GM04503 (cell line): ENCODE results near the gene MMEL1.
"Not testable (repeated sequence)": the region's sequence is repeated elsewhere in the genome, so short reads cannot be mapped to it uniquely, and the experiment has no call there.

Source experiments
- DNase-seq: peaks from one replicate; pipeline ENCODE4 v3.0.0-alpha.2; 2012; ENCODE audit warnings: low read depth

MMEL1 gene

GRCh38 chr1:2573250-2573920 lies 59.4 kb downstream of the MMEL1 start:
- DNase-seq, result no peak

DNA sequence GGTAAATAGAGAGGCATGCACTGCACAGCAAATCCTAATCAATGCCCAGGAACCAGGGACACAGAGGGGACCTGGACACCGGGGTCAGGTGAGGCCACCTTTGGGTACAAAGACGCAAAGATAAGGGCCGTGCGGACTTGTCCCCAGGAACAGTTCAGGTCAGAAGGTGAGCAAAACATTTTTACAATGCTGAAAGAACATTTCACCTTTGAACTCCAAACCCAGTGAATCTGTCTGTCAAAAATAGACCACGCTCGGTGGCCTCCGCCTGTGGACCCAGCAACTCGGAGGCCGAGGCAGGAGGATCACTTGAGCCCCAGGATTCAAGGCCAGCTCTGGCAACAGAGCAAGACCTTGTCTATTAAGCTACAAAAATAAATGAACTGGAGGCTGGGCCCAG lies 61.5 kb downstream of the MMEL1 start:
- DNase-seq, result no peak

DNA sequence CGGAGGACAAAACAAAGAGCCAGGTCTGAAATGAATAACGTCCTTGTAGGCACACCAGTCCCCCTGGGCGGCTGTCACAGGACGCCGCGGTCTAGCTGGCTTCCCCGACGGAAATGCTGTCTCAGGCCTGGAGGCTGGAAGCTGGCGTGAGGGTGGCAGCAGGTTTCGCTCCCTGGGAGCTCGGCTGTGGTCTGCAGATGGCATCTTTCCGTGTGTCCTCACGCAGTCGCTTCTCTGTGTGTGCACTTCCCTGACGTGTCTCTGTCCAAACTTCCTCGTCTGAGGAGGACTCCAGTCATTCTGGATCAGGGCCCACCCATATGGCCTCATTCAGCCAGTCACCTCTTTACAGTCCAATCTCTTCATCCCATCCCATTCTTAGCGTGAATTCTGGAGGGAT lies 62.5 kb downstream of the MMEL1 start:
- no peak for DNase-seq

- DNase-seq, result not testable (repeated sequence)
Measured at GRCh38 chr1:2569703-2570102, 63.1 kb downstream of the MMEL1 start.

DNA sequence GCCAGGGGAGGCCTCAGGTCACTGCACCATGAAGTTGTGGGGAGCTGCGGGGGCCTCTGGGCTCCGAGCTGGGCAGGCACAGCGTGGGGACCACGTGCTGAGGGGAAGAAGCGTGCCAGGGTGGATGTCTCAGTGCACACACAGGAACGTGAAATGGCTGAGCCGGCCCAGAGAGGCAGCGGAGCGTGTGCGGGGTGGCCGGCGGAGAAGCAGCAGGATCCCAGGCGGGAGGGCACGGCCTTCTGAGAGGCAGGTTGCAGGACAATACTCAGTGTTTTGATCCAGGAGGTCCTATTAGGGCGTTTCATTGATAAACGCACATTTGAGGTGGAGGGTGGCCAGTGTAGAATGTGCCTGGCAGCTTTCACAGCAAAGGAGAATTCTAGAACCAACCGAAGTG lies 63.8 kb downstream of the MMEL1 start:
- no peak for DNase-seq

- DNase-seq, result not testable (repeated sequence)
Measured at GRCh38 chr1:2568187-2568816, 64.5 kb downstream of the MMEL1 start.

DNA sequence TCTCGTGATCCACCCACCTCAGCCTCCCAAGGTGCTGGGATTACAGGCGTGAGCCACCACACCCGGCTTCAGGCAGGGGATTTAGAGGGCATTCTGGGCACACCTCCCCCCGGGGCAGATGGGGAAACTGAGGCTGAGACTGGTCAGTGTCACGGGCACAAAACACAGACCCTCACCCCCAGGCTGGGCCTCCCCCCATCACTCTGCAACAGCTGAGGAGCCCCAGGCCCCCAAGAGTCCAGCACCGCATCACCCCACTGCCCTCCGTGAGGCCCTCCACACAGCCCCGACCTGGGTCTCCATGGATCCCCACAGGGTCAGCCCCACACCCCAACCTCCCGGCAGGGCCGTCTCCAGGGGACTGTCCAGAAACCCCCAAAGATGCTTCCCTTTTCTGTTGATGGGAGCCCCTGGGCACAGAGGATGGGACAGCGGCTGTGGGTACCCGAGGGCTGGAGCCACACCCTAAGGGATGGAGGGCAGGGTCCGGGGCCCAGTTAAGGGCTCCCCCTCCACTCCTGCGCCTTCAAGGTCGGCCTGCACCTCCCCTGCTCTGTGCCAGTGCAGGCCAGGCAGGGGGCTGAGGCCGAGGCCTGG lies 65.6 kb downstream of the MMEL1 start:
- DNase-seq, result no peak

- no peak for DNase-seq
Measured at GRCh38 chr1:2566101-2567045, 66.4 kb downstream of the MMEL1 start.

DNA sequence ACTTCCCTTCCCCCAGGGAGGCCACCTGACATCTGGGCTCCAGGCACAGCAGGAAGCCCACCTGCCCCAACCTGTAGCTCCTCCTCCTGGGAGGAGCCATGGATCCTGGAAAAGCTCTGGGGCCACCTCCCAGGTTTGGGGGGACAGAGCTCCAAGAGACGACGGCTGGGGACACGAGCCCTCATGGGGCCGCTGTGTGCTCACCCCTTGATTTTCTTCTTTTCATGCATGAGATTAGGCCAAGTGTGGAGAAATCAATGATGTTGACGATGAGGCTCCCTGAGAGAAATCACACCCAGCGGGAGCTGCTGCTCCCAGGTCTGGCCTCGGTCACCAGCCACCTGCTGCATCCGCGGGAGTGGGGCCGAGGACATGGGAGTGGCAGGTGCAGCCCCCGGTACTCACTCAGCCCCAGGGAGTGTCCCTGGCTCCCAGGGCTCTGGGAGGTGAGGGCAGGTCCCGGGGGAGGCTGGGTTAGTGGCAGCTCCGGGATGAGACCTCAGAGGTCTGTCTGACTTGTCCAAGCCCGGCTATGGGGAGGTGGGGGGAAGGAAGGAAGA lies 67.9 kb downstream of the MMEL1 start:
- DNase-seq, result no peak

DNA sequence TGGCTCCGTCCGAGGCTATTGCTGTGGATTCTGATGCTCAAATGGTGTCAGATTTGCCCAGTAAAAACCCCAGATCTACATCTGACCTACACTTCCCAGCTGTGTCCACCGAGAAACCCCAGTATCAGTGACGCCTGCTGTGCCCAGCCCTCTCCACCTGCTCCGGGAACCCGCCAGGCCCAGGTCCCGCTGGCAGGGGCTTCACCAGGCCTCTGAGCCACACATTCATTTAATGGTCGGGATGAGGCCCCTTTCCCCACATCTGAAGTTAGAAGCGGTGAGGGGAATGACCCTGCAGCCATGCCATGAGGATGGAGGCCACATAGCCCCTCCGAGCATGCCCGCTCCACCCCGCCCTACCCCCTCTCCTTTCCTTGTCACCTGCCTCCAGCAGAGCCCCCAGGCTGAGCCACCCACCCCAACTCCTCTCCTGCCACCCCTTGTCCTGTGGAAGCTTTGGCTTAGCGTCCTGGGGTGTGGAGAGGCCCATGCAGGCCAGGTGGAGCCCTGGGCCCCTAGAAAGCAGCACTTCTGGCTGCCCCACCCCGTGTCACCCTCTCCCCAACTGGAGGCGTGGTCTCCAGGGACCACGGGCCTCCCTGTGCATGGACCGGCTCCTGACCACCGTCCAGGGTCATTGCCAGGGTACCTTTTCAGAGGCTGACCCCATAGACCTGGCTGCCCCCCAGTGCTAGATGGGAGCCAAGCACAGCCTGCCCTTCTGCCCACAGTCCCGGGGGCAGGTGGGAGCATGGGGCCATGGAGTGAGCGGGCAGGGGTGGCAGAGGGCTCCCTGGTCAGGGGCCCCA lies 68.6 kb downstream of the MMEL1 start:
- DNase-seq, result no peak

GRCh38 chr1:2563205-2563604 lies 69.6 kb downstream of the MMEL1 start:
- no peak for DNase-seq

- DNase-seq, result no peak
Measured at GRCh38 chr1:2561898-2562895, 70.6 kb downstream of the MMEL1 start.

DNA sequence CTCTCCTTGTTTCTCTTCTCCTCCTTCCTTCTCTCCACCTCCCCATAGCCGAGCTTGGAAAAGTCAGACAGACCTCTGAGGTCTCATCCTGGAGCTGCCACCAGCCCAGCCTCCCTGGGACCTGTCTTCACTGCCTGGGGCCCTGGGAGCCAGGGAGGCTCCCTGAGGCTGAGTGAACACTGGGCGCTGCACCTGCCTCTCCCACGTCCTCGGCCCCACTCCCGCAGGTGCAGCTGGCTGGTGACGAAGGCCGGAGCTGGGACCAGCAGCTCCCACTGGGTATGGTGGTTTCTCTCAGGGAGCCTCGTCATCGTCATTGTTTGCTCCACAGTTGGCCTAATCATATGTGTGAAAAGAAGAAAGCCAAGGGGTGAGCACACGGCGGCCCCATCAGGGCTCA lies 71.4 kb downstream of the MMEL1 start:
- no peak for DNase-seq

- no peak for DNase-seq
Measured at GRCh38 chr1:2560299-2561073, 72.3 kb downstream of the MMEL1 start.

GRCh38 chr1:2559509-2560298 lies 73.1 kb downstream of the MMEL1 start:
- no peak for DNase-seq

DNA sequence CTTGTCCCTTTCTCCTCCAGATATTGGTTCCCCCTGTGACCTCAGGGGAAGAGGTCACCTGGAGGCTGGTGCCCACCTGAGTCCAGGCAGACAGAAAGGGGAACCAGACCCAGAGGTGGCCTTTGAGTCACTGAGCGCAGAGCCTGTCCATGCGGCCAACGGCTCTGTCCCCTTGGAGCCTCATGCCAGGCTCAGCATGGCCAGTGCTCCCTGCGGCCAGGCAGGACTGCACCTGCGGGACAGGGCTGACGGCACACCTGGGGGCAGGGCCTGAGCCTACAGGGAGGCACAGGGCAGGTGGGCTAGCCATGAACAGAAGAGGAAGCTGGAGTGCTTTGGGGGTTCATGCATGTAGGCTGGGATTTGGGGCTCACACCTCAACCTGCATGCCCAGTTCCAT lies 74.0 kb downstream of the MMEL1 start:
- no peak for DNase-seq

- DNase-seq, result no peak
Measured at GRCh38 chr1:2558420-2558819, 74.4 kb downstream of the MMEL1 start.
